ENCODE measurements around the gene TGM3. TPM values are rescaled to one million over a fixed set of nuclear protein-coding genes. Genes with fewer than 3 reads are reported as not detected.
A peak's percentile ranks its signal among the peaks of the same experiment; 100 is the strongest.

Gene TGM3
- total and polyA plus RNA-seq, 2 of the 4 experiments (the other 2 are of a cell fraction), result not detected

DNA sequence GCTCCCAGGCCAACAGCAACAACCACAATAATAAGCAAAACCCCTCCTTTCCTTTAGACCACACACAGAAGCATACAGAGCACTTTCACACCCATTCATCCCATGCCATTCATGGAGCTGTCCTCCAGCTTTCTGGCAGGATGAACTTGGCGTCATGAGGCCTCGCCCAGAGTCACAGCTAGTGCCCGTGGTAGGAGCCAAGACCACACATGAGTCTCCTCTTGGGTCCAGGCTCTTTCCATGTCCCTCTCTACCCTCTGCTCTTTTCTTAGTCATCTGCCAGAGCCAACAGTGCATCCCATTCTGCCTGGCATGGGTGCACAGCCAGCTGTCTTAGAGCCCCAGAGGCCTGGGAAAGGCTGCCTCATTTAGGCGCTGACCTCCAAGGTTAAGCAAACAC lies 1.8 kb upstream of the TGM3 start:
- Histone ChIP-seq H3K9me1 (ENCODE audit: insufficient read depth, low read length) (no peaks in the 10 kb centered on the region), H2BK5ac (ENCODE audit: low read depth, low read length, poor library complexity, severe bottlenecking) (no peak overlapping the region), H3K36me3 (ENCODE audit: control insufficient read depth, insufficient read depth, low read length) (no peaks in the 10 kb centered on the region), H3K9ac (ENCODE audit: low read depth, low read length) (no peak overlapping the region), H3K56ac (ENCODE audit: extremely low read depth, insufficient read depth, low read length) (no peak overlapping the region), H2AK5ac (ENCODE audit: low read depth, low read length) (no peak overlapping the region), H3K18ac (ENCODE audit: low read depth, low read length) (no peak overlapping the region), H3K4ac (ENCODE audit: low read depth, low read length) (no peak overlapping the region), H2BK20ac (ENCODE audit: low read depth, low read length) (no peak overlapping the region), H3K27me3 (ENCODE audit: control insufficient read depth, insufficient read depth, low read length) (peaks cover 19% of the 10 kb centered on the region), H3K4me1 (ENCODE audit: control insufficient read depth, insufficient read depth, low read length) (no peaks in the 10 kb centered on the region), H4K5ac (ENCODE audit: low read depth, low read length) (no peak overlapping the region), H4K20me1 (ENCODE audit: insufficient read depth, low read length) (no peaks in the 10 kb centered on the region), H2BK15ac (ENCODE audit: low read depth, low read length) (no peak overlapping the region), H2AK9ac (replicated peaks; ENCODE audit: low read depth, low read length, poor library complexity) (peak overlapping the region; percentile 55), H3K4me3 (ENCODE audit: insufficient read depth, low read depth, low read length) (no peak overlapping the region), H3K79me1 (ENCODE audit: low read depth in 1 of 2, low read length in 2 of 2) (no peaks in the 10 kb centered on the region), H3K9me3 (ENCODE audit: control insufficient read depth, insufficient read depth, low read length) (no peaks in the 10 kb centered on the region), H4K91ac (ENCODE audit: insufficient read depth, low read depth, low read length) (no peak overlapping the region), H3K23ac (ENCODE audit: low read depth, low read length) (no peak overlapping the region), H3K4me2 (ENCODE audit: low read depth, low read length) (no peak overlapping the region), H2AFZ (replicated peaks; ENCODE audit: low read length, poor library complexity) (no peak overlapping the region), H3K14ac (replicated peaks; ENCODE audit: low read depth, low read length) (no peak overlapping the region), H4K8ac (ENCODE audit: low read depth in 2 of 2, low read length in 2 of 2) (no peak overlapping the region), H2BK120ac (ENCODE audit: low read depth, low read length) (no peak overlapping the region), H3K27ac (ENCODE audit: insufficient read depth, low read length) (no peak overlapping the region)
- TF ChIP-seq MXI1 (IDR thresholded peaks at IDR 0.05; ENCODE audit: borderline replicate concordance, low read depth, low read length) (no peak), RCOR1 (IDR thresholded peaks at IDR 0.05; ENCODE audit: insufficient replicate concordance, low read length) (no peak), FOS (IDR thresholded peaks at IDR 0.05; ENCODE audit: low read depth, low read length) (no peak), CEBPB (IDR thresholded peaks at IDR 0.05; ENCODE audit: low read depth, low read length) (no peak), USF2 (IDR thresholded peaks at IDR 0.05; ENCODE audit: low read depth, low read length) (no peak), RAD21 (IDR thresholded peaks at IDR 0.05; ENCODE audit: low read length) (no peak), CHD1 (IDR thresholded peaks at IDR 0.05; ENCODE audit: low read depth, low read length) (no peak), RFX5 (IDR thresholded peaks at IDR 0.05; ENCODE audit: low read depth, low read length) (no peak), MAFK (IDR thresholded peaks at IDR 0.05; ENCODE audit: low read depth, low read length) (no peak), MAZ (IDR thresholded peaks at IDR 0.05; ENCODE audit: borderline replicate concordance, low read depth, low read length) (no peak), POLR2A (IDR thresholded peaks at IDR 0.05; ENCODE audit: low read depth, low read length) (no peak), NFE2L2 (IDR thresholded peaks at IDR 0.05; ENCODE audit: low read depth, low read length) (no peak)
- TF ChIP-seq, protein P1, sequence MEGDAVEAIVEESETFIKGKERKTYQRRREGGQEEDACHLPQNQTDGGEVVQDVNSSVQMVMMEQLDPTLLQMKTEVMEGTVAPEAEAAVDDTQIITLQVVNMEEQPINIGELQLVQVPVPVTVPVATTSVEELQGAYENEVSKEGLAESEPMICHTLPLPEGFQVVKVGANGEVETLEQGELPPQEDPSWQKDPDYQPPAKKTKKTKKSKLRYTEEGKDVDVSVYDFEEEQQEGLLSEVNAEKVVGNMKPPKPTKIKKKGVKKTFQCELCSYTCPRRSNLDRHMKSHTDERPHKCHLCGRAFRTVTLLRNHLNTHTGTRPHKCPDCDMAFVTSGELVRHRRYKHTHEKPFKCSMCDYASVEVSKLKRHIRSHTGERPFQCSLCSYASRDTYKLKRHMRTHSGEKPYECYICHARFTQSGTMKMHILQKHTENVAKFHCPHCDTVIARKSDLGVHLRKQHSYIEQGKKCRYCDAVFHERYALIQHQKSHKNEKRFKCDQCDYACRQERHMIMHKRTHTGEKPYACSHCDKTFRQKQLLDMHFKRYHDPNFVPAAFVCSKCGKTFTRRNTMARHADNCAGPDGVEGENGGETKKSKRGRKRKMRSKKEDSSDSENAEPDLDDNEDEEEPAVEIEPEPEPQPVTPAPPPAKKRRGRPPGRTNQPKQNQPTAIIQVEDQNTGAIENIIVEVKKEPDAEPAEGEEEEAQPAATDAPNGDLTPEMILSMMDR (conservative IDR thresholded peaks at IDR 0.05; ENCODE audit: low read depth, low read length), result no peak
- TF ChIP-seq, protein P2, sequence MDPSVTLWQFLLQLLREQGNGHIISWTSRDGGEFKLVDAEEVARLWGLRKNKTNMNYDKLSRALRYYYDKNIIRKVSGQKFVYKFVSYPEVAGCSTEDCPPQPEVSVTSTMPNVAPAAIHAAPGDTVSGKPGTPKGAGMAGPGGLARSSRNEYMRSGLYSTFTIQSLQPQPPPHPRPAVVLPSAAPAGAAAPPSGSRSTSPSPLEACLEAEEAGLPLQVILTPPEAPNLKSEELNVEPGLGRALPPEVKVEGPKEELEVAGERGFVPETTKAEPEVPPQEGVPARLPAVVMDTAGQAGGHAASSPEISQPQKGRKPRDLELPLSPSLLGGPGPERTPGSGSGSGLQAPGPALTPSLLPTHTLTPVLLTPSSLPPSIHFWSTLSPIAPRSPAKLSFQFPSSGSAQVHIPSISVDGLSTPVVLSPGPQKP (IDR thresholded peaks at IDR 0.05; ENCODE audit: borderline replicate concordance, low read depth, low read length), result no peak
- in situ Hi-C loops (cut with MboI; ENCODE audit: low sequenced_read_pairs) (no loop called here), dilution Hi-C loops (cut with HindIII; ENCODE audit: low sequenced_read_pairs, unreplicated experiment) (no loop called here), intact Hi-C loops (cut with micrococcal nuclease) (no loop called here)
- ATAC-seq (ENCODE audit: low read depth) (no peak), DNase-seq (no peak)
- no TSS peak for BruUV-seq (replicated peaks)
- CTCF ChIA-PET, result no interaction called here
- WGBS, 2 experiments (ENCODE audit: extremely low coverage in 2 of 2, insufficient read length in 1 of 2), result 67% methylated on average over 1 of the region's 4 CpGs; no CpG with 5 or more reads in 1 of the 2 experiments
- POLR2A ChIA-PET (ENCODE audit: unreplicated experiment), result no interaction called here
